ENCODE measurements around the gene GTF2F2.

The GTF2F2 gene

DNA sequence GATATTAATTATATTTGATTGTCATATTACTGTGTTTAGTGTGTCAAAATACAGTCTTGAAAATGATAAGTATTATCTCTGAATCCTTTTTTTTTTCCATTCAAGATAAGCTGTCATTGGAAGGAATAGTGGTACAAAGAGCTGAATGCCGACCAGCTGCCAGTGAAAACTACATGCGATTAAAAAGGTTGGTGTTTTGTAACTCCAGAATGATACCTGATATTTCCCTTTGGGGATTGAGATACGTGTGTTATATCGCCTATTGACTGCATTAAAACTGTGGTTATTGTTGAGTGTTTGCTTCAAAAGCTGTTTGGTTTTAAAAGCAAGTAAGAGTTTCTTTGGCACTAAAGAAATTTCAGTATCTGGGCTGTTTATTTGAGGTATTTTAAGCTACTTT lies 87.0 kb downstream of the GTF2F2 start:
- DNase-seq (ENCODE audit: extremely low spot score): no peak
- ChIA-PET POLR2A (interaction anchor here (1.1 to 1.2 kb wide), 2 partner anchors 21 to 87 kb away, joined by 3 read pairs; partner anchors contain the start of gene GTF2F2), CTCF (interaction anchor here (0.5 kb wide), 1 partner anchor 10 kb away, joined by 3 read pairs; no protein-coding TSS in a partner anchor)
- no peak for TF ChIP-seq NFRKB (IDR thresholded peaks at IDR 0.05)
- no peak for TF ChIP-seq ARNT (IDR thresholded peaks at IDR 0.05)
- TF ChIP-seq BHLHE40 (IDR thresholded peaks at IDR 0.05; ENCODE audit: borderline replicate concordance): no peak
- TF ChIP-seq HDGF (IDR thresholded peaks at IDR 0.05; ENCODE audit: borderline replicate concordance): no peak
- TF ChIP-seq ZNF384 (IDR thresholded peaks at IDR 0.05): no peak
- no peak for TF ChIP-seq SUZ12 (IDR thresholded peaks at IDR 0.05)
- TF ChIP-seq SP1 (IDR thresholded peaks at IDR 0.05): no peak
- no peak for TF ChIP-seq L3MBTL2 (conservative IDR thresholded peaks at IDR 0.05)

DNA sequence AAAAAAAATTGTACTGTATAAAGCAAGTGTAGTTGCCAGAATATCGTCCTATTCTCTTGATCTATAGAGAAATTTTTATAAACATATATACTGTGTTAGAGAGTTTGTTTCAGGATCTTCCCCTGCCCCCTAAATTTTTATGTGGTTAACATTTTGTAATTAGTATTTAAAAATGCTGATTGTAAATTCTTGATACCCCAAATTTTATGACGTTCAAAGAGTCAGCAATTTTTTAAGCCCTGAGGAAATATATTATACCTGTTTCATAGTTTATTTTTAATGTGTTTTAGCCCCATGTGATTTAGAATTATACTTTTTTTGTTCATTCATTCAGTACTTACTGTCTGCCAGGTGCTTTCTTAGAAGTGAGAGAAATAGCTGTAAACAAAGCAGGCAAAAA lies 87.8 kb downstream of the GTF2F2 start:
- POLR2A ChIA-PET: no interaction called here
- CTCF ChIA-PET: no interaction called here
- TF ChIP-seq ELF4 (IDR thresholded peaks at IDR 0.05): no peak
- TF ChIP-seq LEF1 (IDR thresholded peaks at IDR 0.05; ENCODE audit: borderline replicate concordance): no peak
- TF ChIP-seq ZNF384 (IDR thresholded peaks at IDR 0.05): no peak
- TF ChIP-seq SP1 (IDR thresholded peaks at IDR 0.05): no peak
- no peak for TF ChIP-seq L3MBTL2 (conservative IDR thresholded peaks at IDR 0.05)
- no peak for TF ChIP-seq ARNT (IDR thresholded peaks at IDR 0.05)
- TF ChIP-seq NFRKB (IDR thresholded peaks at IDR 0.05): no peak
- TF ChIP-seq FOXA1 (IDR thresholded peaks at IDR 0.05): no peak
- no peak for TF ChIP-seq SUZ12 (IDR thresholded peaks at IDR 0.05)
- TF ChIP-seq, protein P1, sequence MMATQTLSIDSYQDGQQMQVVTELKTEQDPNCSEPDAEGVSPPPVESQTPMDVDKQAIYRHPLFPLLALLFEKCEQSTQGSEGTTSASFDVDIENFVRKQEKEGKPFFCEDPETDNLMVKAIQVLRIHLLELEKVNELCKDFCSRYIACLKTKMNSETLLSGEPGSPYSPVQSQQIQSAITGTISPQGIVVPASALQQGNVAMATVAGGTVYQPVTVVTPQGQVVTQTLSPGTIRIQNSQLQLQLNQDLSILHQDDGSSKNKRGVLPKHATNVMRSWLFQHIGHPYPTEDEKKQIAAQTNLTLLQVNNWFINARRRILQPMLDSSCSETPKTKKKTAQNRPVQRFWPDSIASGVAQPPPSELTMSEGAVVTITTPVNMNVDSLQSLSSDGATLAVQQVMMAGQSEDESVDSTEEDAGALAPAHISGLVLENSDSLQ (IDR thresholded peaks at IDR 0.05): no peak
- no peak for TF ChIP-seq HDGF (IDR thresholded peaks at IDR 0.05; ENCODE audit: borderline replicate concordance)
- TF ChIP-seq CTBP1 (IDR thresholded peaks at IDR 0.05; ENCODE audit: borderline replicate concordance): no peak
- TF ChIP-seq FOXM1 (IDR thresholded peaks at IDR 0.05; ENCODE audit: borderline replicate concordance): no peak
- no peak for TF ChIP-seq TARDBP (IDR thresholded peaks at IDR 0.05)
- TF ChIP-seq BHLHE40 (IDR thresholded peaks at IDR 0.05; ENCODE audit: borderline replicate concordance): no peak
- TF ChIP-seq FOXK2 (IDR thresholded peaks at IDR 0.05): no peak
- no peak for DNase-seq (ENCODE audit: extremely low spot score)

- no peak for DNase-seq (ENCODE audit: extremely low spot score)
- ChIA-PET CTCF (no interaction called here), POLR2A (no interaction called here)
- TF ChIP-seq FOXA1 (IDR thresholded peaks at IDR 0.05) (no peak), L3MBTL2 (conservative IDR thresholded peaks at IDR 0.05) (no peak), HDGF (IDR thresholded peaks at IDR 0.05; ENCODE audit: borderline replicate concordance) (no peak), LEF1 (IDR thresholded peaks at IDR 0.05; ENCODE audit: borderline replicate concordance) (no peak), SP1 (IDR thresholded peaks at IDR 0.05) (no peak), CTBP1 (IDR thresholded peaks at IDR 0.05; ENCODE audit: borderline replicate concordance) (no peak), FOXM1 (IDR thresholded peaks at IDR 0.05; ENCODE audit: borderline replicate concordance) (no peak), NFRKB (IDR thresholded peaks at IDR 0.05) (no peak)
Observed at GRCh38 chr13:45209229-45209628, 88.9 kb downstream of the GTF2F2 start.

- ChIA-PET CTCF (no interaction called here), POLR2A (no interaction called here)
- no peak for TF ChIP-seq TARDBP (IDR thresholded peaks at IDR 0.05)
- TF ChIP-seq, protein P1 (IDR thresholded peaks at IDR 0.05): no peak
- DNase-seq (ENCODE audit: extremely low spot score): no peak
Observed at GRCh38 chr13:45215392-45216077, 95.2 kb downstream of the GTF2F2 start.

DNA sequence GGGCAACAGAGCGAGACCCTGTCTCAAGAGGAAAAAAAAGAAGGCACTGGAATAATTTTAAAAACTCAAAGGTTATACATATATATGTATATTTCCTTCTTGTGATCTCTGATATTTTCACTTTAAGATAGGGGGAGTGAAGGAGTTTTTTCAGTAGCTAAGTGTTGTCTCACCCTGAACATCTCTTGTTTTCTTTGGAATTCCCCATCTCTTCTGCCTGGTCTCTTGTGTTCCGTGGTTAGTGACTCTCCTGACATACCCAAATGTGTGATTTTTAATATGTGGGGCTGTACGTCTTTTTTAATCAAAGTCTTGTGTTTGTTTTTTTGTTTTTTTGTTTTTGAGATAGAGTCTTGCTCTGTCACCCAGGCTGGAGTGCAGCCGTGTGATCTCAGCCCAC lies 95.9 kb downstream of the GTF2F2 start:
- ChIA-PET CTCF (no interaction called here), POLR2A (no interaction called here)
- no peak for TF ChIP-seq BHLHE40 (IDR thresholded peaks at IDR 0.05; ENCODE audit: borderline replicate concordance)
- no peak for TF ChIP-seq L3MBTL2 (conservative IDR thresholded peaks at IDR 0.05)
- TF ChIP-seq FOXA1 (IDR thresholded peaks at IDR 0.05): no peak
- no peak for TF ChIP-seq SP1 (IDR thresholded peaks at IDR 0.05)
- TF ChIP-seq FOXK2 (IDR thresholded peaks at IDR 0.05): no peak
- no peak for TF ChIP-seq LEF1 (IDR thresholded peaks at IDR 0.05; ENCODE audit: borderline replicate concordance)
- no peak for TF ChIP-seq ZNF384 (IDR thresholded peaks at IDR 0.05)
- no peak for TF ChIP-seq NFRKB (IDR thresholded peaks at IDR 0.05)
- TF ChIP-seq SUZ12 (IDR thresholded peaks at IDR 0.05): no peak
- no peak for TF ChIP-seq HDGF (IDR thresholded peaks at IDR 0.05; ENCODE audit: borderline replicate concordance)
- TF ChIP-seq FOXM1 (IDR thresholded peaks at IDR 0.05; ENCODE audit: borderline replicate concordance): no peak
- TF ChIP-seq, protein P1 (IDR thresholded peaks at IDR 0.05): no peak
- no peak for TF ChIP-seq TARDBP (IDR thresholded peaks at IDR 0.05)
- no peak for TF ChIP-seq CTBP1 (IDR thresholded peaks at IDR 0.05; ENCODE audit: borderline replicate concordance)
- no peak for TF ChIP-seq ELF4 (IDR thresholded peaks at IDR 0.05)
- TF ChIP-seq ARNT (IDR thresholded peaks at IDR 0.05): no peak
- no peak for DNase-seq (ENCODE audit: extremely low spot score)

DNA sequence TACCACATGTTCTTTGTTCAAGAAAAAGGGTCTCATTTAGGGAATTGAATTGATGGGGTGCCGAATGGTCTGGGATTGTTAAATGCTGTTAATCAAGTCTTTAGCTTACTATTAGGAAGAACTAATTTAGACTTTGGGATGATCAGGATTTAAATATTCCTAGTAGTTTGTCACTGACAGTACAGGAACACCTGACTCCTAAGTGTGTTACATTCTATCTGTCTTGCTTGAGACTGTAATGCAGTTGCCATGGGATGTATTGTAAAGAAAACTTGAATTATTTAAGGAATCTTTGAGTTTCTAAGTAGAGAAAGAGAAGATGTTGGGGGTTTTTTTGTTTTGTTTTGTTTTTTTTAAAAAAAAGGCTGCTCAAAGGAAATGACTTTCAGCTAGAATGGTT lies 98.4 kb downstream of the GTF2F2 start:
- CTCF ChIA-PET: no interaction called here
- POLR2A ChIA-PET: no interaction called here
- no peak for DNase-seq (ENCODE audit: extremely low spot score)
- TF ChIP-seq ZNF384 (IDR thresholded peaks at IDR 0.05): no peak
- TF ChIP-seq SUZ12 (IDR thresholded peaks at IDR 0.05): no peak
- no peak for TF ChIP-seq L3MBTL2 (conservative IDR thresholded peaks at IDR 0.05)
- TF ChIP-seq LEF1 (IDR thresholded peaks at IDR 0.05; ENCODE audit: borderline replicate concordance): no peak

Data from HEK293T (cell line).